HG03280 (cell line): ENCODE measurements around the gene APOA5.

Source experiments
- ATAC-seq: cut with Tn5 transposase; IDR thresholded peaks from one replicate; pipeline ENCODE4 v1.9.1; 2021; ENCODE audit warnings: mild to moderate bottlenecking, moderate library complexity; ENCODE audit not compliant: unreplicated experiment

Gene APOA5

DNA sequence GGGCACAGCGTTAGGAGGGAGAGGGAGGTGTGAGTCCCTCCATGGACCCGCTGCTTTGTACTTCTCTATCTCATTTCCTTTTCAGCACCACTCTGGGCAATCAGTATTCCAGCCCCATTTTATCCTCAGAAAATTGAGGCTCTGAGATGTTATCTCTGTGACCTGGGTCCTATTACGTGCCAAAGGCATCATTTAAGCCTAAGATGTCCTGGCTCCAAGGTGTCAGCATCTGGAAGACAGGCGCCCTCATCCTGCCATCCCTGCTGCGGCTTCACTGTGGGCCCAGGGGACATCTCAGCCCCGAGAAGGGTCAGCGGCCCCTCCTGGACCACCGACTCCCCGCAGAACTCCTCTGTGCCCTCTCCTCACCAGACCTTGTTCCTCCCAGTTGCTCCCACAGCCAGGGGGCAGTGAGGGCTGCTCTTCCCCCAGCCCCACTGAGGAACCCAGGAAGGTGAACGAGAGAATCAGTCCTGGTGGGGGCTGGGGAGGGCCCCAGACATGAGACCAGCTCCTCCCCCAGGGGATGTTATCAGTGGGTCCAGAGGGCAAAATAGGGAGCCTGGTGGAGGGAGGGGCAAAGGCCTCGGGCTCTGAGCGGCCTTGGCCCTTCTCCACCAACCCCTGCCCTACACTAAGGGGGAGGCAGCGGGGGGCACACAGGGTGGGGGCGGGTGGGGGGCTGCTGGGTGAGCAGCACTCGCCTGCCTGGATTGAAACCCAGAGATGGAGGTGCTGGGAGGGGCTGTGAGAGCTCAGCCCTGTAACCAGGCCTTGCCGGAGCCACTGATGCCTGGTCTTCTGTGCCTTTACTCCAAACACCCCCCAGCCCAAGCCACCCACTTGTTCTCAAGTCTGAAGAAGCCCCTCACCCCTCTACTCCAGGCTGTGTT lies 37.2 kb upstream of the APOA5 start:
- no peak for ATAC-seq

DNA sequence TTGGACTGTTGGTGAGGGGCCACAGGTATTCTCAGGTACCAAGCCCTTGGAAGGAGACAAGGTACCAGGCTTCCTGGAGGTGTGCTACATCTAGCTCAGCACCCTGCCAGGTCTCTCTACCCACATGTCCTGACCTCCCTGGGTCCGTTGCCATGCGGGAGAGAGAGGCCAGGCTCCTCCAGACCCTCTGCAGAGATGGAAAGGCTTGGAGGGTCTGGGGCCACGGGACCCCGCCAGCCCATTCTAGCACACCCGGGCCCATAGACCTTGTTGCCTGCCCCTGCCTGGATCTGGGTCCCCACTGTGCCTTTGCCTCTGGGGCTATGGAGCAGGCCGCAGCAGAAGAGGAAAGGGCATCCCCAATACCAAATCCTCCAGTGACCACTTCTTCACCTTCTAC lies 35.8 kb upstream of the APOA5 start:
- no peak for ATAC-seq

DNA sequence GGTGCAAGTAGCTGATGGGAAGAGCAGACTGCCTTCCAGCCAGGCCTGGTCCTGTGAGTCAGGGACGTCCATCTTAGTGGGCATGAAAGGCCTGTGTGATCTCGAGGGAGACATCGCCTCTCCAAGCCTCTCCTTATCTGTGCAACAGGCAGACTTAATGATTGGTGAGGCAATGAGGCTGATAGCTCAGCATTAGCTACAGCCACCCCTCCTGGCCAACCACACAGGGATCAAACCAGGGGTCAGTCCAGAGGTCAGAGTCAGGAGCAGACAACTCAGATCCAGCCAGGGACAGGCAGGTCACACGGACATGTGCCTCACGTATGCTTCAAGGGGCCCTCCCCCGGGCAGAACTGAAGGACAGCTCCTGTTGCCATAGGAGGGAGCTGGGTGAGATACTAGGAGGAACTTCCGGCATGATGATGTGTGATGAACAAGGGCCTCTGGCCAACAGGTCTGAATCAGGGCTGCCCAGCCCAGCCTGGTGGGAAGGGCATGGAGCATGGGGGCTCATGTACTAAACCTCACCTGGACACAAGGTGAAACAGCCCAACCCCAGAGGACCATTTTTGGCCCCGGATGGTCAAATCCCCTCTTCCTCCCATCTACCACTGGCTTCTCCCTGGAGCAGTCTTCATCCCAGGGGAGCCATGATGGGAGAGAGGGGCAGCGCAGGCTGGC lies 35.2 kb upstream of the APOA5 start:
- no peak for ATAC-seq

DNA sequence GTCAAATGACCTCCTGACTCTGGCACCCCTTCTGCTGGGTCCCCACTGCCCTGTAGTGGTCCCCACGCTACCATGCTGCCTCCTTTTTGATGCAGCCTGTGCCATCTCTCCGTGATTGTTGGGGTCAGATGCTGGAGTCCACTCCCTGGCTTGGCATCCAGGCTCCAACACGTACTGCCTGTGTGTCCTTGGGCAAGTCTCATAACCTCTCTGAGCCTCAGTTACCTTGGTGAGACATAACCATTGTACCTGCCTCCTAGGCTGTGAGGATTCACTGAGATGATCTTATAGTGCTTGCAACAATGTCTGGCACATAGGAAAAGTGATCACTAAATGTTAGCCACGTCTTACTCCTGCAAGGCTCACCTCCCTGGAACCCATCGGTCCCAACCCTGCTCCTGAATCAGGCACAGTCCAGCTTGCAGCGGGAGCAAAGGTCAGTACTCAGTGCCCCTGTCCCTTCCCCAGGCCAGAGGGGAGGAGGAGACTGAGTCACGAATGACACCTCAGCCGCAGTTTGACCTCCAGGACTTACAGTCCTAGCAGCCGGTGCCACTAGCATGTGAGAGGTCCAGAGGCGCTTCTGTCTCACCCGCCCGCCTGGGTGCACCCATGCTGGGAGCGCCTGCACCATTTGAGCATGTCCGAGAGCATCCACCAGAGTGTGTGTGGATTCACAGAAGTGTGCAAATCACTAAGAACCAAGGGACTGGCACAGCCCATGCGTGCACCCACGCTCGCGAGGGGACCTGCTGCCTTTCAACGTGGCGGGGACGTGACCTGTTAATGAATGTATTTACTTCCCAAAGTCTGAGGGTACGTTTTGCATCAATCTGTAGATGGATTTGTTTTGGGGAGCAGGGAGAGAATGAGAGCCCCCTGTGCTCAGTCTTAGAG lies 34.4 kb upstream of the APOA5 start:
- no peak for ATAC-seq

DNA sequence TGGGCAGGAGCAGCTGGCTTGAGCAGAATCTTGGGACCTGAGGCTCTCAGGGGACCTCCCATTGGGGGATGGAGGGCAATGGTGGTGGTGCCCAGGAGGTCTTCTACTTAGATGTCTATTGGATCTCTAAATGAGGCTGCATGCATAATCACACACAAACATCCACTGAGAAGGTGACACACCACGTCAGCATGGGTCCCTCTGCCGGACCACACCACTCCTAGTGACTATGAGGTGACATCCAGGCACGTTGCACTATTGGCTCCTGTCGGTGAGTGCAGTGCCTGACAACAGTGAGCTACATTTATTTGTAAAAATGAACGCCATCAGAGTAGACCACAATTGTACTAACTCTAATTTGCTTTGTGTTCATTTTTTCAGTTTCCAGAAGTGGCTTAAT lies 33.8 kb upstream of the APOA5 start:
- ATAC-seq, result no peak

DNA sequence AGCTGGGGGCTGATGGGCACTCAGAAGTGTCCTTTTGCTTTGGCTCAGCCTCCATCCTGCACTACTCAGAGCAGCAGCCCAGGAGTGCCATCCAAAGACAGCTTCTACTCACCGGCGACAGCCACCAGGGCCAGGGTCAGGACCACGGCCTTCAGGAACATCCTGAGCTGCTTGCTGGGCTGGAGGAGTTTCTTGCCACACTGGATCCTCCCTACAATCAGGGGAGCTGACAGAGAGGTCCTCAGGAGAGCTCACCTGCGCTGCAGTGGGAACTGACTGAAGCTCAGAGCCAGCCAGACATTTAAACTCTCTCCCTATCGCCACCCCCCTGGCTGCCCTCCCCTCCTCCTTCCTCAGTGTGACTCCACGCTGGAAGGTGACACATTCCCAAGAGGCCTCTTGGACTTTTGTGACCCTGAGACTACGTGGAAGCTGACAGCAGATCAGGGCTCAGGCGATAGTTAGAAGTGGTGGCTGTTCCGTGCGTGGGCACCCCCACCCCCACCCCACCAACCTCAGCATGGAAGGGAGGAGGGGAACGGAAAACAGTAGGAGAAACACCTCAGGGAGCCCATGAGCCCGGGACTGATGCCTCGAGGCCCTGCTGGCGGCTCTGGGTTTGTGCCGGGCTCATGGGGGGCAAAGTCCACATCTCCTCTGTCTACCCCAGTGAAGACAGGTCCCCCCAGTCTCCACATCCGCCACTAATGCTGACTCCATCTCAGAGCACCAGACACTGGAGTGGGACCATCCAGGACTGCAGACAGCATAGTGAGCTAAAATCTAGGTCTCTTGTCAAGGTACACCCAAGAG lies 31.6 kb upstream of the APOA5 start, which contains the start of gene APOA4:
Gene APOA4, minus strand, starts transcription at position 274 of the 813 bp plus-strand sequence. Its CDS starts 113 bp downstream, at position 161.
- ATAC-seq, result no peak

DNA sequence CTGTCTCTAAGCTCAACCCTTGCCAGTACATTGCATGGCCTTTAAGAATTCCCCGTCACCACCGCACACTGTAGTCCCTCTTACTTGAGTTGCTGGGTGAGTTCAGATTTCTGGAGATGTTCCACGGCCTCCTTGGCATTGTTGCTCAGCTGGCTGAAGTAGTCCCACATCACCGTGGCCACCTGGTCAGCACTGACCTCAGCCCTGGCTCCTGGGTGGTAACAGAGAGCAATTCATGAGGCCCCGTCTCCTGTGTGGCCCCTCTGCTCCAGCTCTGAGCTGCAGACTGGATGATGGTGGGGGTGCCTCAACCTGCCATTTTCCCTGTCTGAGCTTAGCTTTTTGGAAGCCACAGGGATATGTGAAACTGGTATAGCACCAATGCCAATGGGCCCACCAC lies 30.9 kb upstream of the APOA5 start:
- ATAC-seq, result no peak

DNA sequence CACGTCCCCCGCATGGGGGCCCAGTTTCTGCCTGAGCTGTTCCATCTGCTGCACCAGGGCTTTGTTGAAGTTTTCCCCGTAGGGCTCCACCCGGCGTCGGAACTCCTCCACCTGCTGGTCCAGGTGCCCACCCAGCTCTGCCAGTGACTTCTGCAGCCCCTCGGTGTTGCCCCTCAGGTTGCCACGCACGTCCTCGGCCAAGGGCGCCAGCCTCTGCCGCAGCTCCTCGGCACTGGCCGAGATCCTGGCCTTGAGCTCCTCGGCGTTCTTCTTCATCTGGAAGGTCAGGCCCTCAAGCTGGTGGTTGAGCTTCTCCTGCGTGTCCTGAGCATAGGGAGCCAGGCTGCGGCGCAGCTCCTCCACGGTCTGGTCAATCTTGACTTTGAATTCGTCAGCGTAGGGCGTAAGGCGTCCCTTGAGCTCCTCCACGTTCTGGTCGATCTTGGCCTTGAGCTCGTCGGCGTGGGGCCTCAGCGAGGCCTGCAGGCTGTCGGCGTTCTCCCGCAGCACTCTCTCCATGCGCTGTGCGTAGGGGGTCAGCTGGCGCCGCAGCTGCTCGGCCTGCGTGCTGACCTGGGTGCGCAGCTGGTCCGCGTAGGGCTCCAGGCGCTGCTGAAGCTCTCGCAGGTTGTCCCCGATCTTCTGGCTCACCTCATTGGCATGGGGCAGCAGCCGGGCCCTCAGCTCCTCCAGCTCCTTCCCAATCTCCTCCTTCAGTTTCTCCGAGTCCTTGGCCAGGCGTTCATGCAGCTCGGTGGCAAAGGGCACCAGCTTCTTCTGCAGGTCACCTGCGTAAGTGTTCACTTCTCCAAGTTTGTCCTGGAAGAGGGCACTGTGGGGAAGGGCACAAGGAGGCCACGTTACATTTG lies 29.6 kb upstream of the APOA5 start:
- no peak for ATAC-seq

DNA sequence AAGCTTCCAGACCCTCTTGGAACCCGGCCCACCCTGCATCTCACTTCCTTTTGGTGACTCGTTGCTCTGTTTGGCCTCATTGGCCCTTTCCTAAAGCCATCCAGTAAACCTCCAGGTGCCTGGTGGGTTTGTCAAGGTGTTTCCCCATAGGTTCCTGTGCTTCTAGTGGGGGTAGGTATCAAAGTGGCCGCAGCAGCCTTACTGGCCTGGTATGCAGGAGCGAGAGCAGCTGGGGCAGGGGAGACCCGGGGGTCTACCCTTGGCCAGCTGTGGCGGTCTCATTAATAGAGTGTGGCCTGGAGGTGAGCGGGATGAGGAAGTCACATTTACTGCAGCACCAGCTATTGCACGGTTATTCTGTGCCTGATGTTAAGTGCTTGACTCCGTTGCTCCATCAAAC lies 27.4 kb upstream of the APOA5 start:
- no peak for ATAC-seq

DNA sequence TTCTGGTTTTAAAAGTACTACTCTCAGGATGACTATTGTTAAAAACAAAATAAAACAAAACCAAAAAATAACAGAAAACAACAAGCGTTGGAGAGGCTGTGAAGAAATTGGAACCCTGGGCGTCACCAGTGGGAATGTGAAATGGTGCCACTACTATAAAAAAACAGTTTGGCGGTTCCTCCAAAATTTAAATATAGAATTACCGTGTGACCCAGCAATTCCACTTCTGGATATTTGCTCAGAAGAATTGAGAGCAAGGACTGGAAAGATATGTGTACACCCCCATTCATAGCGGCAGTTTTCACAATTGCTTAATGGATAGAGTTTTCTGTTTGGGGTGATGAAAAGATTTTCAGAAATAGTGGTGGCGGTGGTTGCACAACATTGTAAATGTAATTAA lies 22.8 kb upstream of the APOA5 start:
- ATAC-seq, result no peak

DNA sequence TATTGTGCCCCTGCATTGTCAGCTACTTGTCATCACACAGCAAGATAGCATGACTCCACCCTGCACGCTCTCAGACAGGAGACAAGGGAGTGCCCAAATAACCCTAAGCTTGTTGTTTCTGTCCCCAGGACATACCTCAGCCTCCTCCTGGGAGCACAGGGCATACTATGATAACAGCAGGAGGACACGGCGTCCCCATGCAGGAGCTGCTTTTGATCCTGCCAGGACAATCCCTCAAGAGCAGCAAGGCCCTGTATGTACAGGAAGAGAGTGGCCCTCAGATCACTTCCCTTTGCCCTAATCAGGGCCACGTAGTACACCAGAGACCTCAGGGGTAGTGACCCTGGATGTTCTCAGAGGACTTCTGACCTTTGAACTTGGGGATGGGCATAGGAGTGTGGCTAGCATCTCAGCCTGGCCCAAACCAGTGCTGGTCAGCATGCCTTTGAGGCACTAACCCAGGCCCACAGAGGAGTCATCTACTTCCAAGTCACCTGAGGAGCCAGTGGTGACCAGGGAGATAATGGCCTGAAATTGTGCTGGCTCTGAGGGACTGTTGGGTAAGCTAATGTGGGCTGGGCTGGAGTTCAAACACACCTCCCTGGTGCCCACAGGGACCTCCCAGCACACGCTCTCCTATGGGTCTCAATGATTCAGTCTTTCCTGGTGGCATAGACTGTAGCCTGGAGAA lies 22.2 kb upstream of the APOA5 start:
- no peak for ATAC-seq

DNA sequence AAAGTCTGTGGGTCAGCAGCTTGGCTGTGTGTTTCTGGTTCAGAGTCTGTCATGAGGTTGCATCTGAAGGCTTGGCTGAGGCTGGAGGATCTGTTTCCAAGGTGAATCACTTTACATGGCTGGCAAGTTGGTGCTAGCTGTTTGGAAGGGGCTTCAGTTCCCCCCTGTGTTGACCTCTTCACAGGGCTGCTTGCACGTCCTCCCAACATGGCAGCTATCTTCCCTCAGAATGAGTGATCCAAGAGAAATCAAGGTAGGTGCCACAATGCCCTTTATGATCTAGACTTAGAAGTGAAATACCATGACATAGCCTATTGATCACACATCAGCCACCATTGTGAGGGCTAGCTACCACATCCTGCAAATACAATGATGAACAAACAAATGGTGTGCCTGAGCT lies 21.5 kb upstream of the APOA5 start:
- ATAC-seq, result no peak

DNA sequence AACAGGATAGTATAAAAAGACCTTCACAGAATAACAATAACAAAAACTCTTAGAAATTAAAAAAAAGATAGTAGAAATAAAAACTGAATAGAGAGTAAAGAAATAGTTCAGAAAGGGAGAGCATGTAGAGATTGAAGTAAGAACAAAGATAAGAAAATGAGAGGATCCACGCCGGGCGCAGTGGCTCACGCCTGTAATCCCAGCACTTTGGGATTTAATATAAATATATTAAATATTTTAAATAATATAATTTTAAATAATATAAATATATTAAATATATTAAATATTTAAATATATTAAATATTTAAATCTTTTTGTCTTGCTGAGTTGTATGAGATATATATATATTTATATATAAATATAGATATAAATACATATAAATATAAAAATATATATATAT lies 20.4 kb upstream of the APOA5 start:
- ATAC-seq, result no peak

DNA sequence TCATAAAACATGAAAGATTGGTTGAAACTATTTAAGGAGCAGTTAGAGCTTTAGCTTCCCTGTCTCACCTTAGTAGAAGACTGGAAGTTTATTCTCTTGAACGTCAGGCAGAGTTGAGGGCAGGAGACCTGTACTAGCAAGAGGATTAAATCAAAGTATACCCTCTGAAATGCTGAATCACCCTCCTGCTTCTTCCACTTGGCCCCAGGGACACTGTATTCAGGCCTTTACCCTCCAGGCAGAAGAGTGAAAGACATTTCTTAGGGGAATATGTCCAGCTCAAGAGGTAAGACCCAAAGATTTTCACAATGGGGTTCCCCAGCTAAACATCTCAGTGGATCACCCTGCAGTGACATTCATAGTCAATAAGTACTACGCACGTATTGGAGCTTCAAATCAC lies 19.5 kb upstream of the APOA5 start:
- no peak for ATAC-seq

DNA sequence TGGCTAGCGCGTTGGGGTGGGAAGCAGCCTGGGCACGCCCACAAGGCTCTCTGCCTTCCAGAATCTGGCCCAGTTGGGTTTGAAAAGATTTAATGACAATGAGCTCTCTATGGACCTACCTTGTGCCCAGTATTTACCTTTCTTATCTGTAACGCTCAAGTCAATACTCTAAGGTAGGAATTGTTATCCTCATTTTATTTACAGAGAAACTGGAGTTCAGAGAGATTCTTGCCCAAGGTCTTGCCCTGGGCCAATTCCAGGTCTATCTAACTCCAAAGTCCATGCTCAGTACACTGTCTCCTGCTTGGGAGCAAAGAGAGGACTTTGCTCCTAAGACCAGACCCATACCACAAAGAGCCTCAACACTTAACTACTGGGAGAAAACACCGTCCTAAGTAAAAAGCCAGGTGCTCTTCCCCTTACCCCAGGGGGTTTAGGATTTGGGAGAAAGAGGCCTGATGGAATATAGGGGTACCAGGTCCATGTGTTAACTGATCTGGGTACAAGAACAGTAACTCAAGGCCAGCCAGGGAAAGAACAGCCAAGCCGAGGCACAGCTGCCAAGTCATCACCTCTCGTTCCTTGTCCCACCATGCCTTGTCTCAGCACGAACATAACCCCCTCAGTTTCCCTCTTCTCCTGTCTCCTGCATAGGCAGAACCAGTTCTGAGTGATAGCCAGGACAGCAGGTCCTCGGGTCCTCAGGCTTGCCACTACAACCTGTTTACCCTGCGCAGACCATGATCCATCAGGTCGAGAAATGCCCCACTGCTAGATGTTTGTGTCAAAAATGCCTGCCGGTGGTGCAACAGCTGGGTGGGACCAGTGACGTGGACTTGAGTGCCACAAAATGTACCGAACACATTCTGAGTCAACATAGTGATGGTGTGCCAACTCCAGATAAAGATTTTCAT lies 16.8 kb upstream of the APOA5 start:
- no peak for ATAC-seq

DNA sequence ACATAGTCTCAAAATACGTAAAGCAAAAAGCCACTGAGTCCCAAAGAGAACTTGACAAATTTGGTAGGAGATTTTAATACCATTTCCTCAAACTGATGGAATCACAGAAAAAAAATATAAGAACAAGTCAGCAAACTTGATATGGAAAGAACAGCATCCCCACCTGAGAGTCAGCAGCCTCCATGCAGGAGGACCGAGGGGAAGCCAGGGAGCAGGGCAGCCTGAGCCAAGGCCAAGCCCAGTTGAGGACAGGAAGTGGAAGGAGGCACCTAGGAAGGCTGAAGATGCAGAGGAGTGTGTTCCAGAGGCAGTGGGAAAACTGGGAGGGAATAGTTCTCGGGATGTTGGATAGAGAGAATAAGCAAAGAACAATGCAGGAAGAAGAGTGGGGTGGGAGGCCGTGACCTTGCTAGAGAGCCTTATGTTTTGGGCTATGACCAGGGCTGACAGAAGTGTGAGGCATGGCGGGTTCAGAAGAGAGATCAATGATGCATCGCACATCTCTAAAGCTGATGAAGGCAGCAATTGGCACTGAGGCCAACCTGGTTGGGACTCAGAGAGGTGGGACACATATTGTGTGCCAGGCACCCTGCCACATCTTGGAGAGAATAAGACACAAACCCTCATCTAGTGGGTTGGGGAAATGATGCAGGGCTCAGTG lies 16.1 kb upstream of the APOA5 start:
- ATAC-seq, result no peak

DNA sequence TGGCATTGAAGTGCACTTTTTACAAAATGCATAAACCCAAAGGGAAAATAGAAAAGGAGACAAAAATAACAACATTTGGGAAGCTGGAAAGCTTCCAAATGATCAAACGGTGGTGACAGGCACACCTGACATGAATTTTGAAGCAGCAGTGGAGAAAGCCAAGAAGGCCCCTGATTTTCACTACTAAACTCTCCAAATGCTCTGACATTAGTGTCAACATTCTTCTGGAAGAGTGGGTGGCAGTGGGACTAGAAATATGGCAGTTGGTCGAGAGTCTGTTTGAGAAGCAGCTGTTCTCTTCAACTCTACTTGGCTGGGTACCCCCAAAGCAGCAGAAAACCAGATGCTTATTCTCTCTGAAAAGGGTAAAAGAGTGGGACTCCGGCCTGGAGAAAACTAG lies 12.3 kb upstream of the APOA5 start:
- no peak for ATAC-seq
